Measurements from ENCODE around the gene RBFOX1.

Gene RBFOX1

GRCh38 chr16:7714775-7715174 lies 382.1 kb downstream of the RBFOX1 start:
- Histone ChIP-seq H3K27me3 (ENCODE audit: control insufficient read depth in 1 of 2, insufficient read depth in 2 of 2, low read length in 2 of 2) (no peaks in the 10 kb centered on the region), H3K4me1 (ENCODE audit: control insufficient read depth, insufficient read depth, low read length) (no peaks in the 10 kb centered on the region)

GRCh38 chr16:7716660-7717550 lies 384.3 kb downstream of the RBFOX1 start:
- no peak overlapping the region for H3K4me3 ChIP-seq (ENCODE audit: low read length in 2 of 2)
- no peaks in the 10 kb centered on the region for H3K36me3 ChIP-seq (ENCODE audit: control insufficient read depth in 2 of 2, insufficient read depth in 2 of 2, low read length in 2 of 2)
- no peak overlapping the region for H3K9ac ChIP-seq (ENCODE audit: low read length in 2 of 2)

More at GRCh38 chr16:7714775-7715174, 382.1 kb downstream of the RBFOX1 start:
- Histone ChIP-seq H3K9ac (ENCODE audit: low read length in 2 of 2) (no peak overlapping the region), H3K27ac (ENCODE audit: low read length) (no peak overlapping the region), H3K9me3 (ENCODE audit: control insufficient read depth in 2 of 2, low read length in 2 of 2) (no peaks in the 10 kb centered on the region), H3K36me3 (ENCODE audit: control insufficient read depth in 2 of 2, insufficient read depth in 2 of 2, low read length in 2 of 2) (no peaks in the 10 kb centered on the region), H3K4me3 (ENCODE audit: low read length in 2 of 2) (no peak overlapping the region)

GRCh38 chr16:7722761-7723160 lies 390.1 kb downstream of the RBFOX1 start:
- H3K36me3 ChIP-seq (ENCODE audit: control insufficient read depth in 2 of 2, insufficient read depth in 2 of 2, low read length in 2 of 2) = no peaks in the 10 kb centered on the region

More at GRCh38 chr16:7716660-7717550, 384.3 kb downstream of the RBFOX1 start:
- no peaks in the 10 kb centered on the region for H3K27me3 ChIP-seq (ENCODE audit: control insufficient read depth in 1 of 2, insufficient read depth in 2 of 2, low read length in 2 of 2)
- no peaks in the 10 kb centered on the region for H3K4me1 ChIP-seq (ENCODE audit: control insufficient read depth, insufficient read depth, low read length)
- no peak overlapping the region for H3K27ac ChIP-seq (ENCODE audit: low read length)
- no peaks in the 10 kb centered on the region for H3K9me3 ChIP-seq (ENCODE audit: control insufficient read depth in 2 of 2, low read length in 2 of 2)

GRCh38 chr16:7731141-7731540 lies 398.5 kb downstream of the RBFOX1 start:
- Histone ChIP-seq H3K4me3 (ENCODE audit: low read length in 2 of 2) (no peak overlapping the region), H3K9ac (ENCODE audit: low read length in 2 of 2) (no peak overlapping the region), H3K27me3 (ENCODE audit: control insufficient read depth in 1 of 2, insufficient read depth in 2 of 2, low read length in 2 of 2) (no peaks in the 10 kb centered on the region), H3K9me3 (ENCODE audit: control insufficient read depth in 2 of 2, low read length in 2 of 2) (no peaks in the 10 kb centered on the region), H3K4me1 (ENCODE audit: control insufficient read depth, insufficient read depth, low read length) (no peaks in the 10 kb centered on the region), H3K36me3 (ENCODE audit: control insufficient read depth in 2 of 2, insufficient read depth in 2 of 2, low read length in 2 of 2) (no peaks in the 10 kb centered on the region), H3K27ac (ENCODE audit: low read length) (no peak overlapping the region)

More at GRCh38 chr16:7722761-7723160, 390.1 kb downstream of the RBFOX1 start:
- no peak overlapping the region for H3K9ac ChIP-seq (ENCODE audit: low read length in 2 of 2)
- H3K4me3 ChIP-seq (ENCODE audit: low read length in 2 of 2) = no peak overlapping the region
- no peaks in the 10 kb centered on the region for H3K9me3 ChIP-seq (ENCODE audit: control insufficient read depth in 2 of 2, low read length in 2 of 2)
- H3K4me1 ChIP-seq (ENCODE audit: control insufficient read depth, insufficient read depth, low read length) = no peaks in the 10 kb centered on the region
- no peaks in the 10 kb centered on the region for H3K27me3 ChIP-seq (ENCODE audit: control insufficient read depth in 1 of 2, insufficient read depth in 2 of 2, low read length in 2 of 2)
- no peak overlapping the region for H3K27ac ChIP-seq (ENCODE audit: low read length)

DNA sequence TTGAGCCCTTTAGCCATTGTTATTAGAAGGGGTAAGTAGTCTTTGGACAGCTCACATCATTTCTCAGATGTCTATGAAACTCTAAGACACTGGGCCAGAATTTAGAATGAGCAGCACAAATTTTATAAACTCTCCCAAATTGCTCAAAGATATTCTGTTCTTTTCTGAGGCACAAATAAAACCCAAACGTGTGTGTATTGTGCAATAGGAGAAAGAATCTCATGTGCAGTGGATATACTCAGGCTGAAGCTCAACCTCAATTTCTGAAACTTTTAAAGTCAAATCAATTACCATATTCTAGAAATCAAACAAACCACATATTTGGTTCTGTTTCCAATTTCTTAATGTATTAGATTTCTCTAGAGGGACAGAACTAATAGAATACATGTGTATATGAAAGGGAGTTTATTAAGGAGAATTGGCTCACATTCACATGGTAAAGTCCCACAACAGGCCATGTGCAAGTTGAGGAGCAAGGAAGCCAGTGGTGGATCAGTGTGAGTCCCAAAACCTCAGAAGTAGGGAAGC lies 403.6 kb downstream of the RBFOX1 start:
- Histone ChIP-seq H3K36me3 (ENCODE audit: control insufficient read depth in 2 of 2, insufficient read depth in 2 of 2, low read length in 2 of 2) (no peaks in the 10 kb centered on the region), H3K27ac (ENCODE audit: low read length) (no peak overlapping the region), H3K9ac (ENCODE audit: low read length in 2 of 2) (no peak overlapping the region)

DNA sequence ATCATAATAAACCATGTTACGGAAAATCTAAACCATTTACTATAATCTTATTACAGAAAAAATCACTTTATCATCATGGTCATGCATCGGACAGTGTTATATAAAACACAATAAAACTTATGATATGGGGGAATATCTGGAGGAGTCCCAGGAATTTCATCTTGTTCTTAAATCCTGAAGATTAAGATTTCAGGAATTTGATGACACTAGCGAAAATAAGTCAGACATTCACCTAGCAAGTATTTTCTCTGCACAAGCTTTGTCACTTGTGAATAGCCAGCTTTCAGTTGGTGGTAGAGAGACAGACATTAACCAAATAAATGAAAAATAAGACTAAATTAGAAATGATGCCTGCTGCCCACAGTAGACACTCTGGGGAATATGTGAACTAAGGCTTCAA lies 410.0 kb downstream of the RBFOX1 start:
- Histone ChIP-seq H3K9me3 (ENCODE audit: control insufficient read depth in 2 of 2, low read length in 2 of 2) (peaks cover 0 to 3% of the 10 kb centered on the region in 2 donors), H3K4me3 (ENCODE audit: low read length in 2 of 2) (no peak overlapping the region), H3K27me3 (ENCODE audit: control insufficient read depth in 1 of 2, insufficient read depth in 2 of 2, low read length in 2 of 2) (no peaks in the 10 kb centered on the region), H3K27ac (ENCODE audit: low read length) (no peak overlapping the region), H3K36me3 (ENCODE audit: control insufficient read depth in 2 of 2, insufficient read depth in 2 of 2, low read length in 2 of 2) (no peaks in the 10 kb centered on the region), H3K4me1 (ENCODE audit: control insufficient read depth, insufficient read depth, low read length) (no peaks in the 10 kb centered on the region), H3K9ac (ENCODE audit: low read length in 2 of 2) (no peak overlapping the region)

More for the DNA sequence above, 403.6 kb downstream of the RBFOX1 start:
- Histone ChIP-seq H3K27me3 (ENCODE audit: control insufficient read depth in 1 of 2, insufficient read depth in 2 of 2, low read length in 2 of 2) (no peaks in the 10 kb centered on the region), H3K4me3 (ENCODE audit: low read length in 2 of 2) (no peak overlapping the region), H3K4me1 (ENCODE audit: control insufficient read depth, insufficient read depth, low read length) (no peaks in the 10 kb centered on the region), H3K9me3 (ENCODE audit: control insufficient read depth in 2 of 2, low read length in 2 of 2) (peaks cover 0 to 3% of the 10 kb centered on the region in 2 donors)

DNA sequence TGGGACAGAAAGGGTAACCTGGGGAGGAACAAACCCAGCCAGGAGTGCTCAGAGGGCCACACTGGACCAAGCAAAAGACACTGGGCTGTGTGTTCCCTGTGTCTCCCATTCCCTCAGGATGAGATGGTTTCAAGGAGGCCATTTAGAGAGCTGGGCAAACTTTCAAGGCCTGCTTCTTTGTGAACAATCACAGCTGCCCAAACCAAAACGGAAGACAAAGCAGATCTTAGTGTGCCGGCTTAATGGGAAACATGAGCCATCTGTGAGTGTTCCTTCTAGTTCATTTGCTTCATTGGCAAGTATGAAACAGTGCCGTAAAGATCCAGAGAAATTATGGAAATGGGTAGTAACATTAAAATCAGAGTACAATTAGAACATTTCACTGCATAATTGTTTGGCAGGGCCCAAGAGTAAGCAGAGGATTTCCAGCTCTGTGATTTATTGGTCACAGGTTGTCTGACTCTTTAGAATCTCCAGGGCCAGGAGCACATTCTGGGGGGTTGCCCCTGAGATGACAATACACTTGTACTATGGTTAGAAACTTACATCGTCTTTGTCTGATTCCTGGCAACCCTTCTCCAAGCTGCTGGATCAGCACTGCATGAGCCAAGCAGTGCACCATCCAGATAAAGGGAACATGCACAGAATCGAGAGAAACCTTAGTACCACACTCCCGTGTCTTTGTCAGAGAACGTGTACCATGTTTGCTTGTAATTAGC lies 412.1 kb downstream of the RBFOX1 start:
- Histone ChIP-seq H3K4me3 (ENCODE audit: low read length in 2 of 2) (no peak overlapping the region), H3K9ac (ENCODE audit: low read length in 2 of 2) (no peak overlapping the region), H3K27ac (ENCODE audit: low read length) (no peak overlapping the region), H3K9me3 (ENCODE audit: control insufficient read depth in 2 of 2, low read length in 2 of 2) (peaks cover 0 to 3% of the 10 kb centered on the region in 2 donors), H3K4me1 (ENCODE audit: control insufficient read depth, insufficient read depth, low read length) (no peaks in the 10 kb centered on the region), H3K27me3 (ENCODE audit: control insufficient read depth in 1 of 2, insufficient read depth in 2 of 2, low read length in 2 of 2) (no peaks in the 10 kb centered on the region), H3K36me3 (ENCODE audit: control insufficient read depth in 2 of 2, insufficient read depth in 2 of 2, low read length in 2 of 2) (no peaks in the 10 kb centered on the region)

DNA sequence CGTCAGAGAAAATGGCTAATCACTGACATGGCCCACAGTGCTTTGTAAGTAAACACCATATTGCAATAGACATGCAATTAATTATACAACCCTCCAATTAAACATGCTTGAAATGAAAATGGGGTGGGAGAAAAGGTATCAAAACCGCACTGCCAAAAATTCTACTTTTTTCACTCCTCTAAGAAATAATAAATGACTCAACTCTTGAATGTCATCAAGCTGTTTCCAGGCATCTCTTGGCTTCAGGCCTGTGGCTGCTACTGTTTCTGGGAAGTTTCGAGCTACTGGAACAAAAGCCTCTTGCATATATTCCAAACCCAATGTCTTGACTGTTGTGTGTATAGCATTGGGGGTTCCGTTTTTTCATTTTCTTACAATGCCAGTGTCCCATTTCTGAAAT lies 412.6 kb downstream of the RBFOX1 start:
- Histone ChIP-seq H3K36me3 (ENCODE audit: control insufficient read depth in 2 of 2, insufficient read depth in 2 of 2, low read length in 2 of 2) (no peaks in the 10 kb centered on the region), H3K9me3 (ENCODE audit: control insufficient read depth in 2 of 2, low read length in 2 of 2) (no peaks in the 10 kb centered on the region), H3K9ac (ENCODE audit: low read length in 2 of 2) (no peak overlapping the region), H3K27me3 (ENCODE audit: control insufficient read depth in 1 of 2, insufficient read depth in 2 of 2, low read length in 2 of 2) (no peaks in the 10 kb centered on the region), H3K4me1 (ENCODE audit: control insufficient read depth, insufficient read depth, low read length) (no peaks in the 10 kb centered on the region), H3K4me3 (ENCODE audit: low read length in 2 of 2) (no peak overlapping the region), H3K27ac (ENCODE audit: low read length) (no peak overlapping the region)

GRCh38 chr16:7746941-7747340 lies 414.3 kb downstream of the RBFOX1 start:
- H3K36me3 ChIP-seq (ENCODE audit: control insufficient read depth in 2 of 2, insufficient read depth in 2 of 2, low read length in 2 of 2) = no peaks in the 10 kb centered on the region
- H3K4me1 ChIP-seq (ENCODE audit: control insufficient read depth, insufficient read depth, low read length) = no peaks in the 10 kb centered on the region
- no peaks in the 10 kb centered on the region for H3K27me3 ChIP-seq (ENCODE audit: control insufficient read depth in 1 of 2, insufficient read depth in 2 of 2, low read length in 2 of 2)
- no peak overlapping the region for H3K27ac ChIP-seq (ENCODE audit: low read length)
- no peaks in the 10 kb centered on the region for H3K9me3 ChIP-seq (ENCODE audit: control insufficient read depth in 2 of 2, low read length in 2 of 2)
- H3K4me3 ChIP-seq (ENCODE audit: low read length in 2 of 2) = no peak overlapping the region
- H3K9ac ChIP-seq (ENCODE audit: low read length in 2 of 2) = no peak overlapping the region

DNA sequence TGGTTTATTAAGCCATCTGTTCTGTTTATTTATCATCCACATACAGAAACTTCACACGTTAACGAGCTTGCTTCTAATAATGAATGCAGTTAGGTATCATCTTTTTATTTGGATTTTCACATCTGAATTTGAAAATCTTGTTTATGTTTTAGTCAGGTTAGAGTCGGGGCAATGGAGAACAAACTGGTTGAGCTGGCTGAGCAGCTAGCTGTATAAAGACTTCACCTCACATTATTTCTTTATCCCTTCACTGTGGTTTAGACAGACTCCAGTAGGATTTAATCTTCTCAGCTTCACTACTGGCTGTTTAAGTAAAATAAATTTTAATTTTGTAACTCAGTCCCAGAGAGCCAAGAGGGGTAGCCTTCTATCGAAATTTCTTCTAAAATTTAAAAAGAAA lies 415.9 kb downstream of the RBFOX1 start:
- H3K4me3 ChIP-seq (ENCODE audit: low read length in 2 of 2) = no peak overlapping the region
- H3K27ac ChIP-seq (ENCODE audit: low read length) = no peak overlapping the region
- H3K4me1 ChIP-seq (ENCODE audit: control insufficient read depth, insufficient read depth, low read length) = no peaks in the 10 kb centered on the region
- H3K36me3 ChIP-seq (ENCODE audit: control insufficient read depth in 2 of 2, insufficient read depth in 2 of 2, low read length in 2 of 2) = no peaks in the 10 kb centered on the region
- H3K9me3 ChIP-seq (ENCODE audit: control insufficient read depth in 2 of 2, low read length in 2 of 2) = no peaks in the 10 kb centered on the region
- H3K27me3 ChIP-seq (ENCODE audit: control insufficient read depth in 1 of 2, insufficient read depth in 2 of 2, low read length in 2 of 2) = no peaks in the 10 kb centered on the region
- no peak overlapping the region for H3K9ac ChIP-seq (ENCODE audit: low read length in 2 of 2)
